Cardiac muscle cell (in vitro differentiated cells and primary cell): ENCODE results near the gene ESPN. TPM values are rescaled to one million over a fixed set of nuclear protein-coding genes. Genes with fewer than 3 reads are reported as not detected.

Experiments used
- DNase-seq, 2 donors: peaks; one replicate each; pipeline versions ENCODE4 v3.0.0 to v3.0.0-alpha.2; 2010 to 2017; ENCODE audit warnings: low read depth in 1 of 2, low spot score in 1 of 2
- H3K27ac ChIP-seq: fragments of 200-600 bp; sonication (generic); 2 replicates; pipeline ENCODE4 v1.5.1; 2016
- H3K27me3 ChIP-seq: fragments of 200-600 bp; sonication (generic); 2 replicates; pipeline ENCODE4 v1.6.0; 2016; ENCODE audit warnings: control low read depth
- H3K36me3 ChIP-seq: fragments of 200-600 bp; sonication (generic); 2 replicates; pipeline ENCODE4 v1.5.1; 2016; ENCODE audit warnings: control low read depth
- H3K4me1 ChIP-seq: fragments of 200-600 bp; sonication (generic); 2 replicates; pipeline ENCODE4 v1.8.1; 2017; ENCODE audit warnings: low read depth, mild to moderate bottlenecking, mixed run types
- H3K4me3 ChIP-seq: fragments of 200-600 bp; sonication (generic); 2 replicates; pipeline ENCODE4 v1.5.1; 2016; ENCODE audit warnings: mild to moderate bottlenecking
- H3K9me3 ChIP-seq: fragments of 200-600 bp; sonication (generic); 2 replicates; pipeline ENCODE4 v1.5.1; 2017; ENCODE audit warnings: low read depth, mild to moderate bottlenecking, control low read depth
- polyA plus RNA-seq: library from polyadenylated mRNA; unstranded; fragments of >200 nt; fragmentation: Nextera tagmentation; extraction: Ambion mirVana; gene quantifications from 2 replicates; pipeline ENCODE4 v1.2.1, GENCODE V29; 2016
- total RNA-seq: library from RNA; depleted of rRNA; stranded (reverse); fragments of >200 nt; gene quantifications from 2 replicates; pipeline ENCODE4 v1.2.3, GENCODE V29; 2016
- TF ChIP-seq, protein P1 (sequence below): IDR thresholded peaks from 2 replicates; pipeline ENCODE4 v1.5.1; 2012; ENCODE audit warnings: low read depth, mild to moderate bottlenecking, low read length

Gene ESPN
- total and polyA plus RNA-seq, 2 experiments from 2014 or later: 8.0 to 18.1 TPM

DNA sequence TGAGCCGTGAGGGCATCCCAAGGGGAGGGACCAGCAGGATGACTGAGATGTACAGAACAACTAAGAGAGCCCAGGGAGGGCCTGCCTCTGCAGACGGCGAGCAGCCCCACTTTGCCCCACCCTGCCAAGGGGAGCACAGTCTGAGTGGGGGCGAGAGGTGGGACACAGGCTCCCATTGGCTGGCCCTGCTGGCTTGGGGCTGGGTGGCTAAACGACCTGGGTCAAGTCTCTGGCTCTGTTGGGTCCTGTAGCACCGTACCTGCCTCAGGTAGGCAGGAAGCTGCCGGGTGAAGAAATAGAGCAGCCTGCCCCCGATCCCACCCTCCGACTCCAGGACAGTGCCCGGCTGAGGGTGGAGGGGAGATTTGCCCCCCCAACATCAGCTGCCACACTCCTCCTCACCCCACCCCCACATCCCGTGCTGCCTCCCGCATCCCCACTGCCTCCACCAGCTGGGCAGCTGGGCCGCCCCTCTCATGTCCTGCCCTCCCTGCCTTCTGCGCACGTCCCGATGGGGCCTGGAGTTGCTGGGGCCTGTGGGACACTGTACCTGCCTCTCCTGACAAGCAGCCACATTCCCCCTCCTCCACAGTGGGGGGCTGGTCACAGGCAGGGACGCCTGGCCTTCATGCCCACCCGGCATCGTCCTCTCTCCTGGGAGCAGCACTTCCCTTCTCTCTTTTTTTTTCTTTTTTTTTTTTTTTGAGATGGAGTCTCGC, 79.5 kb downstream of the ESPN start:
- no peak for DNase-seq
- no peaks in the 10 kb centered on the region for H3K4me1 ChIP-seq
- no peak overlapping the region for H3K4me3 ChIP-seq
- no peaks in the 10 kb centered on the region for H3K27me3 ChIP-seq
- no peaks in the 10 kb centered on the region for H3K9me3 ChIP-seq
- no peak overlapping the region for H3K27ac ChIP-seq
- TF ChIP-seq, protein P1, sequence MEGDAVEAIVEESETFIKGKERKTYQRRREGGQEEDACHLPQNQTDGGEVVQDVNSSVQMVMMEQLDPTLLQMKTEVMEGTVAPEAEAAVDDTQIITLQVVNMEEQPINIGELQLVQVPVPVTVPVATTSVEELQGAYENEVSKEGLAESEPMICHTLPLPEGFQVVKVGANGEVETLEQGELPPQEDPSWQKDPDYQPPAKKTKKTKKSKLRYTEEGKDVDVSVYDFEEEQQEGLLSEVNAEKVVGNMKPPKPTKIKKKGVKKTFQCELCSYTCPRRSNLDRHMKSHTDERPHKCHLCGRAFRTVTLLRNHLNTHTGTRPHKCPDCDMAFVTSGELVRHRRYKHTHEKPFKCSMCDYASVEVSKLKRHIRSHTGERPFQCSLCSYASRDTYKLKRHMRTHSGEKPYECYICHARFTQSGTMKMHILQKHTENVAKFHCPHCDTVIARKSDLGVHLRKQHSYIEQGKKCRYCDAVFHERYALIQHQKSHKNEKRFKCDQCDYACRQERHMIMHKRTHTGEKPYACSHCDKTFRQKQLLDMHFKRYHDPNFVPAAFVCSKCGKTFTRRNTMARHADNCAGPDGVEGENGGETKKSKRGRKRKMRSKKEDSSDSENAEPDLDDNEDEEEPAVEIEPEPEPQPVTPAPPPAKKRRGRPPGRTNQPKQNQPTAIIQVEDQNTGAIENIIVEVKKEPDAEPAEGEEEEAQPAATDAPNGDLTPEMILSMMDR: no peak
- no peaks in the 10 kb centered on the region for H3K36me3 ChIP-seq

- Histone ChIP-seq H3K9me3 (no peaks in the 10 kb centered on the region), H3K36me3 (no peaks in the 10 kb centered on the region), H3K27me3 (no peaks in the 10 kb centered on the region), H3K27ac (no peak overlapping the region), H3K4me3 (no peak overlapping the region), H3K4me1 (no peaks in the 10 kb centered on the region)
- TF ChIP-seq, protein P1: no peak
- no peak for DNase-seq
These were observed 80.3 kb downstream of the ESPN start for GRCh38 chr1:6504887-6505286.

DNA sequence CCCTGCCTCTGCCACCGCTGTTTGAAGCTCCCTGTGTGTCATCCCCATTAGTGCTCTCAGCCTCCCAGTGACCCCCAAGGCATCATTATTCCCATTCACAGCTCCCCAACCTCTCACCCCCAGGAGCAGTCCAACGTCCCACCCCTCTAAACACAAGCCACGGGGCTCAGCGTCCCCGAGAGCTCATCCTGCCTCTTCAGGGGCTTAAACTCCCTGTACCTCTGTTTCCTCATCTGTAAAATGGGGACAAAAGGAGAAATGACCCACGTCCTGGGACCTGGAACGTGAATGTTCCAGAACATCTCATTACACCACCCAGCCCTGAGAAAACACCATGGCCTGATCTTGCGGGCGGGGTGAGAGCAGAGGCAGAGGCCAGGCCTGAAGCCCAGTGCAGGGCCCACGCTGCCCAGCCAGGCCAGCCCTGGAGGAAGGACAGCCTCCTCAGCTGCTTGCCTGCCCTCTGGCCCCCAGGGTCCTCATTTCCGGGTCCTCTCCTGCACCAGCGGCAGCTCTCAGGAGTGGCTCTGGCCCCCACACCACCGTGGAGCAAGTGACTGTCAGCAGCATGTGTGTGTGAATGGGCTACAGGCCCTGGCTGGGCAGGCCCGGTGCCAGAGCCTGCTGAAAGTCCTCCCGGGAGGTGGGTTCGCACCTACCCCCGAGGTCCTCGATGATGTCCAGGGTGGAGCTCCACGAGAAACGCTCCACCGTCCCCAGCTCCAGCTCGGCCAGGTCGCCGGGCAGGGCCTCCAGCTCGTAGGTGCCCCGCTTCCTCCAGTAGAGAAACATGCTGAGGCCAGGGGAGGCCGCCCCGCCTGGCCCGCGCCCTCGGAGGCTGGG, 81.0 kb downstream of the ESPN start:
- no peaks in the 10 kb centered on the region for H3K36me3 ChIP-seq
- TF ChIP-seq, protein P1: no peak
- H3K27me3 ChIP-seq: no peaks in the 10 kb centered on the region
- no peaks in the 10 kb centered on the region for H3K9me3 ChIP-seq
- no peak overlapping the region for H3K4me3 ChIP-seq
- H3K4me1 ChIP-seq: no peaks in the 10 kb centered on the region
- no peak overlapping the region for H3K27ac ChIP-seq
- DNase-seq: no peak

DNA sequence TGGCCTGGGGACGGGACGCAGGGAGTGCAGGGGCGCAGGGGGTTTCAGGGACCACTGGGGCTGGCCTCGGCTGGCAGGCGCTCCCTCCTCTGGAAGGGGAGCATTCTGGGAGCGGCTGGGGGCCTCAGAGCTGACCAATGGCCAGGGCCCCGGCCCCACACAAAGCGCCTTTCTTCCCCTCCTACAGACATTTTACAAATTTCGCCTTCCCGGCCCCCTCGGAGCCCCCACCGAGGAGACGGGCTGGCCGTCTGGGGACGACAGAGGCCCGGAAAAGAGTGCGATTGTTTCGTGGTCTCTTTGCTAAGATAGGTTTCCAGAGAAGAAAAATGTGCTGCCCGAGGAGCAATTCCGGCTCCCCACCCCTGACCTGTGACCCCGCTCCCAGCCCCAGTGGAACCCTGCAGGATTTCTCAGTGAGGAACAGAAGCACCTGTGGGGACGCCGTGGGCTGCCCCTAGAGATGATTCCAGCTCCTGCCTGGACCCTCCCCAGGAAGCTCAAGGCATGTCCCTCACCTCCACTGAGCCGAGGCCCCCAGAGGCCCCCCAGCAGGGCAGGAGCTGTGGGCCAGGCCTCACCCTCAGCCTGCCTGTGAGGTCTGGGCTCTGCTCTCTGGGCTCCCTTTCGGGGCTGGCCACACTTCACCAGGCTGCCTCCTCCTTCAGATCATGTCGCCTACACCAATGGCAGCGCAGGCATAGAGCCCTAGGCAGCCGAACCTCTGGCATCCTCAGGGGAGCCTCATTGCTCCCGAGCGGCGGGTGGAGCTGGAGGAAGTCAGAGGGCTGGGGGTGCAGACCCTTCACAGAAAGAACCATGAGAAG, 81.8 kb downstream of the ESPN start:
- H3K4me1 ChIP-seq: no peaks in the 10 kb centered on the region
- H3K27ac ChIP-seq: no peak overlapping the region
- no peaks in the 10 kb centered on the region for H3K27me3 ChIP-seq
- no peak overlapping the region for H3K4me3 ChIP-seq
- no peaks in the 10 kb centered on the region for H3K36me3 ChIP-seq
- H3K9me3 ChIP-seq: no peaks in the 10 kb centered on the region
- no peak for DNase-seq
- TF ChIP-seq, protein P1: no peak

DNA sequence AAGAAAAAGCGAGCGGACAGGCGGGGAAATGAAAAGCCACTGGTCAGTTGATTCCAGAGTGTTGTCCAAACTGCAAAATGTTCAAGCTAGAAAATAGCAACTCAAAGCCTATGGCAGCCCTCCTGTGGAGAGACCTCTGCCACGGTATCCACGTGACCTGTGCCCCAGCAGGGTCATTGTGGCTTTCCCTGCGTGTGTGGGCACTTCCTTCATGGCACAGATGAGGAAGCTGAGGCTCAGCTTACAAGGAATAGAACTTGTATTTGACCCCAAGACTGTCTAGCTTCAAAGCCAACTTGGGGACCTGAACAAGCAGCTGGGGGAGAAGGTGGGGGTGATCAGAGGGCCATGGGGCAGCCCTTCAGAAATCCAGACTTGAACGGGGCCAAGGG, 82.5 kb downstream of the ESPN start:
- H3K9me3 ChIP-seq: no peaks in the 10 kb centered on the region
- no peak for DNase-seq
- H3K36me3 ChIP-seq: no peaks in the 10 kb centered on the region
- H3K27me3 ChIP-seq: no peaks in the 10 kb centered on the region
- H3K4me3 ChIP-seq: no peak overlapping the region
- H3K27ac ChIP-seq: no peak overlapping the region
- TF ChIP-seq, protein P1: no peak
- H3K4me1 ChIP-seq: no peaks in the 10 kb centered on the region
